Epithelial cell of esophagus (primary cell): Measurements from ENCODE around the gene RNASEH2C.
"Not testable (repeated sequence)": the region's sequence is repeated elsewhere in the genome, so short reads cannot be mapped to it uniquely, and the experiment has no call there.

Source experiments
- DNase-seq: peaks from one replicate; pipeline ENCODE4 v3.0.0; 2010; ENCODE audit warnings: low read depth
- H3K4me3 ChIP-seq: 2 replicates; pipeline ENCODE4 v1.5.1; 2011; ENCODE audit warnings: mild to moderate bottlenecking, low read length, control low read depth
- CTCF ChIP-seq: IDR thresholded peaks from 2 replicates; pipeline ENCODE4 v1.5.1; 2011; ENCODE audit warnings: low read depth, mild to moderate bottlenecking, low read length, control low read depth, inconsistent platforms; ENCODE audit not compliant: insufficient read depth; ENCODE audit errors: missing control alignments

RNASEH2C gene

DNA sequence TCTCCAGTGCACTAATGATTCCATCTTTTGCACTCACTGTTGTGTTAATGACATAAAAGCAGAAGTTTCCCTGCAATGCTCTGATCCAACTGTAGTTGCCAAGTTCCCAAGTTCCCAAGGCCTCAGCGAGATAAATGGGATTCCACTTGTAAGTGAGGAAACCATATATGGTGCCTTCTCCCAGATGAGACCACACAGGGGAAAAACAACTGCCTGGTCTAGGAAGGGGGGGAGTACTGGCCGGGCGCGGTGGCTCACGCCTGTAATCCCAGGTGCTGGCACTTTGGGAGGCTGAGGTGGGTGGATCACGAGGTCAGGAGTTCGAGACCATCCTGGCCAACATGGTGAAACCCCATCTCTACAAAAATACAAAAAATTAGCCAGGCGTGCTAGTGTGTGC, 34.6 kb downstream of the RNASEH2C start:
- DNase-seq, result no peak
- TF ChIP-seq CTCF, result no peak
- H3K4me3 ChIP-seq, result no peak overlapping the region

DNA sequence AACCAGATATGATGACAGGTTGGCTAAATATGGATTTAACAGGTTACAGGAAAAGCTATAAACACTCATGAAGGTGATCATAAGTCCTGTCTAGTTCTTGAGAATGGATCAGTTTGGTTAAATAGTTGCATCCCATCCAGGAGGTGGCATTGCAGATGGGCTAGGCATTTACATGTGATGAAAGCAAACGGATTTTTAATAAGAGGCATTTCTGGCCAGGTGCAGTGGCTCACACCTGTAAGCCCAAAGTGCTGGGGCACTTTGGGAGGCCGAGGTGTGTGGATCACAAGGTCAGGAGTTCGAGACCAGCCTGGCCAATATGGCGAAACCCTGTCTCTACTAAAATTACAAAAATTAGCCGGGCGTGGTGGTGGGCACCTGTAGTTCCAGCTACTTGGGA, 37.1 kb downstream of the RNASEH2C start:
- not testable (repeated sequence) for DNase-seq, H3K4me3 ChIP-seq

- DNase-seq, result no peak
- no peak for TF ChIP-seq CTCF
- no peak overlapping the region for H3K4me3 ChIP-seq
These were observed 40.3 kb downstream of the RNASEH2C start for GRCh38 chr11:65680192-65680743.

- no peak for TF ChIP-seq CTCF
- DNase-seq, result no peak
- H3K4me3 ChIP-seq, result no peak overlapping the region
These were observed 47.6 kb downstream of the RNASEH2C start for GRCh38 chr11:65672982-65673381.

DNA sequence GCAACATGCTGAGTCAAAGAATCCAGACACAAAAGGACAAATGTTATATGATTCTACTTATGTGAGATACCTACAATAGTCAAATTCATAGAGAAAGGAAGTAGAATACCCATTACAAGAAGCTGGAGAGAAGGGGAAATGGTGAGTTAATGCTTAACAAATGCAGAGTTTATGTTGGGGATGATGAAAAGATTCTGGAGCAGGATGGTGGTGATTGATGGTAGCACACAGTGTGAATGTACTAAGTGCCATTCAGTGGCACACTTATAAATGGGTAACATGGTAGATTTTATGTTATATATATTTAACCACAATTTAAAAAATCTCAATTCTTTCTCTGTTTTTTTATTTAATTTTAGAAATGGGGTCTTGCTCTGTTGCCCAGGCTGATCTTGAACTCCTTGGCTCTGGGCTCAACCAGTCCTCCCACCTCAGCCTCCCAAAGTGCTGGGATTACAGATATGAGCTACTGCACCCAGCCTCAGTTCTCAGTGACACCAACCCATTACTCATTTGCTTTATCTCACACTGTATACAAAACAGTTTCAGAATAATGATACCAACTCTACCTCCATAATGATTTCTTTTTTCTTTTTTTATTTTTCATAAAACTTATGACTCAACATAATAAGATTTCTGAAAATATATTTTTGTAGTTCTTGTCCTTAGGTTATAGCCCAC, 48.3 kb downstream of the RNASEH2C start:
- no peak for DNase-seq
- no peak overlapping the region for H3K4me3 ChIP-seq
- no peak for TF ChIP-seq CTCF
